GM12878 (cell line): ENCODE measurements around the gene PRG2. TPM values are rescaled to one million over a fixed set of nuclear protein-coding genes. Genes with fewer than 3 reads are reported as not detected.
A peak's percentile ranks its signal among the peaks of the same experiment; 100 is the strongest.

ENCODE experiments used
- ATAC-seq: fragments of 200-7000 bp; cut with Tn5 transposase; 3 replicates; pipeline ENCODE4 v1.9.1; 2020; ENCODE audit warnings: mild to moderate bottlenecking, moderate library complexity
- BruUV-seq: library from RNA; stranded (reverse); fragments of 400-500 nt; replicated peaks from 2 replicates; lab custom pipeline; 2021; lab: Mats Ljungman, UMichigan
- CTCF ChIA-PET: fragments of 300-600 bp; sonication (Branson Sonifier 250); formaldehyde crosslinking; extraction: SDS; loops from one replicate; lab custom pipeline; 2021; ENCODE audit warnings: inconsistent platforms; lab: Yijun Ruan, JAX
- POLR2A ChIA-PET: fragments of 350-600 bp; formaldehyde crosslinking; extraction: SDS; loops from one replicate; lab custom pipeline; 2021; ENCODE audit warnings: inconsistent platforms; lab: Charles Lee
- RAD21 ChIA-PET: fragments of 300-600 bp; sonication (Branson Sonifier 250); formaldehyde crosslinking; loops from one replicate; lab custom pipeline; 2023; ENCODE audit warnings: antibody characterized with exemption; ENCODE audit not compliant: unreplicated experiment; lab: Charles Lee
- SMC1A ChIA-PET: fragments of 300-600 bp; sonication (Branson Sonifier 250); formaldehyde crosslinking; loops from one replicate; lab custom pipeline; 2023; ENCODE audit not compliant: unreplicated experiment, uncharacterized antibody; lab: Charles Lee
- DNase-seq: peaks from one replicate; pipeline ENCODE4 v3.0.0-alpha.2; 2011; ENCODE audit warnings: low read depth, low spot score
- FAIRE-seq: peaks from 3 replicates; lab custom pipeline; 2011; peaks lifted over from hg19 to GRCh38; lab: Jason Lieb, UNC
- H2AFZ ChIP-seq: 2 replicates; pipeline ENCODE4 v1.6.0; 2011; ENCODE audit warnings: low read depth, low read length, control low read depth; ENCODE audit not compliant: control insufficient read depth
- H3K27ac ChIP-seq: 2 replicates; pipeline ENCODE4 v1.5.1; 2011; ENCODE audit warnings: control low read depth; ENCODE audit not compliant: control insufficient read depth, insufficient read depth
- H3K27me3 ChIP-seq, 2 experiments: replicated peaks in 1 of 2; 2 replicates each; pipeline versions ENCODE4 v1.6.0 to v1.6.1; 2011; ENCODE audit warnings: low read length in 1 of 2; ENCODE audit not compliant: control insufficient read depth in 2 of 2, insufficient read depth in 2 of 2
- H3K36me3 ChIP-seq, 2 experiments: 2 replicates each; pipeline ENCODE4 v1.5.1; 2011; ENCODE audit warnings: low read length in 1 of 2; ENCODE audit not compliant: control insufficient read depth in 2 of 2, insufficient read depth in 2 of 2
- H3K4me1 ChIP-seq: 2 replicates; pipeline ENCODE4 v1.6.1; 2011; ENCODE audit warnings: mild to moderate bottlenecking, low read length, moderate library complexity, mixed read lengths; ENCODE audit not compliant: control insufficient read depth, insufficient read depth
- H3K4me2 ChIP-seq: 2 replicates; pipeline ENCODE4 v1.6.0; 2011; ENCODE audit warnings: control low read depth; ENCODE audit not compliant: control insufficient read depth, insufficient read depth
- H3K4me3 ChIP-seq: fragments of 200-600 bp; sonication (generic); 2 replicates; pipeline ENCODE4 v1.5.1; 2016
- H3K79me2 ChIP-seq: 2 replicates; pipeline ENCODE4 v1.6.0; 2011; ENCODE audit warnings: low read length; ENCODE audit not compliant: control insufficient read depth, insufficient read depth
- H3K9ac ChIP-seq: 2 replicates; pipeline ENCODE4 v1.8.0; 2011; ENCODE audit warnings: low read length, control low read depth, mixed read lengths; ENCODE audit not compliant: control insufficient read depth, insufficient read depth
- H3K9me3 ChIP-seq: replicated peaks from 3 replicates; pipeline ENCODE4 v1.5.1; 2011; ENCODE audit warnings: mild to moderate bottlenecking, low read length; ENCODE audit not compliant: control insufficient read depth, insufficient read depth
- H4K20me1 ChIP-seq: 2 replicates; pipeline ENCODE4 v1.6.0; 2011; ENCODE audit not compliant: control insufficient read depth, insufficient read depth
- CHD2 ChIP-seq: IDR thresholded peaks from 2 replicates; pipeline ENCODE4 v1.6.1; 2011; ENCODE audit warnings: low read depth, low read length, improper control_type of control experiment, borderline replicate concordance
- CREB1 ChIP-seq: IDR thresholded peaks from 2 replicates; pipeline ENCODE4 v1.6.1; 2012; ENCODE audit warnings: low read depth, mild to moderate bottlenecking, inconsistent platforms
- ELK1 ChIP-seq: IDR thresholded peaks from 2 replicates; pipeline ENCODE4 v1.6.1; 2012; ENCODE audit warnings: low read depth, low read length, improper control_type of control experiment
- HCFC1 ChIP-seq: fragments of 150-350 bp; IDR thresholded peaks from 2 replicates; pipeline ENCODE4 v1.6.1; 2014; ENCODE audit warnings: low read length
- HSF1 ChIP-seq: fragments of 150-350 bp; IDR thresholded peaks from 2 replicates; pipeline ENCODE4 v1.6.1; 2014; ENCODE audit warnings: mild to moderate bottlenecking, low read depth, low read length
- NKRF ChIP-seq: fragments of 450-650 bp; conservative IDR thresholded peaks from 2 replicates; pipeline ENCODE4 v1.6.1; 2017; ENCODE audit warnings: mild to moderate bottlenecking, moderate library complexity
- NR2F1 ChIP-seq: fragments of 450-650 bp; conservative IDR thresholded peaks from 2 replicates; pipeline ENCODE4 v1.6.1; 2017; ENCODE audit warnings: mild to moderate bottlenecking
- SMARCA5 ChIP-seq: fragments of 450-650 bp; IDR thresholded peaks from 2 replicates; pipeline ENCODE4 v1.6.1; 2017; ENCODE audit warnings: mild to moderate bottlenecking
- SPI1 ChIP-seq: IDR thresholded peaks from 2 replicates; pipeline ENCODE4 v1.6.1; 2011; ENCODE audit warnings: low read depth, mild to moderate bottlenecking, low read length, moderate library complexity, borderline replicate concordance; ENCODE audit not compliant: insufficient read depth
- TCF12 ChIP-seq: IDR thresholded peaks from 2 replicates; pipeline ENCODE4 v1.6.1; 2011; ENCODE audit warnings: low read depth, mild to moderate bottlenecking, low read length
- TCF7 ChIP-seq: IDR thresholded peaks from 2 replicates; pipeline ENCODE4 v1.6.1; 2014; ENCODE audit warnings: antibody characterized with exemption, borderline replicate concordance
- ZBTB40 ChIP-seq: fragments of 450-650 bp; IDR thresholded peaks from 2 replicates; pipeline ENCODE4 v1.6.1; 2016; ENCODE audit warnings: mild to moderate bottlenecking, moderate library complexity, borderline replicate concordance
- ZZZ3 ChIP-seq: IDR thresholded peaks from 2 replicates; pipeline ENCODE4 v1.6.1; 2011; ENCODE audit warnings: low read depth; ENCODE audit not compliant: control insufficient read depth, insufficient read length
- WGBS: methylation state at CpG from one replicate; pipeline ENCODE4 v1.1.6; 2016; ENCODE audit warnings: low lambda C conversion rate; ENCODE audit not compliant: insufficient replicate concordance, insufficient coverage; ENCODE audit errors: missing lambda C conversion rate; 5-methylcytosine and 5-hydroxymethylcytosine counted together
- in situ Hi-C: fragments of 300-500 bp; cut with MboI; formaldehyde crosslinking; loops from 9 replicates; pipeline ENCODE4 v1.14.3; 2018; ENCODE audit warnings: mixed read lengths
- intact Hi-C: fragments of 100-400 bp; cut with micrococcal nuclease; formaldehyde crosslinking; loops from one replicate; pipeline ENCODE4 v1.14.2; 2022; ENCODE audit not compliant: unreplicated experiment
- polyA plus RNA-seq, 11 experiments: library from polyadenylated mRNA; depleted of rRNA in 4 of 11; unstranded in 6 of 11; stranded (reverse) in 5 of 11; fragments of >200 nt; fragmentation: Nextera tagmentation in 4 of 11; fragmentation: Illumina TruSeq in 1 of 11; extraction: Ambion mirVana in 4 of 11; extraction: Trizol in 1 of 11; gene quantifications; 1 replicate in 1 of 11; 2 replicates in 10 of 11; pipeline versions ENCODE4 v1.2.1 to v1.2.3, GENCODE V29; 2011 to 2016; ENCODE audit warnings: inconsistent platforms in 2 of 11, missing spikeins in 2 of 11, low read depth in 1 of 11
- total RNA-seq, 4 experiments: library from RNA; depleted of rRNA in 3 of 4; stranded (reverse); fragments of >200 nt in 3 of 4; fragmentation: Illumina TruSeq in 1 of 4; extraction: Trizol in 1 of 4; gene quantifications; 2 replicates each; pipeline versions ENCODE4 v1.2.1 to v1.2.3, GENCODE V29; 2013 to 2021

Gene PRG2
- total and polyA plus RNA-seq, 10 of the 15 experiments (the other 5 are each of a cell fraction or from before 2014, with no cell fraction given) = 0.10 to 1.7 (median 0.56) TPM; not detected in 2

- in situ Hi-C loops = loop anchor here (5.0 to 25.0 kb wide), 5 partner anchors 137 to 1242 kb away; partner anchors contain the start of genes LPXN, OR5B21, TIMM10 and ZFP91
- no peak overlapping the region for H3K9ac ChIP-seq
- no peak for TF ChIP-seq TCF7
- TF ChIP-seq HCFC1 = no peak
- no peak for TF ChIP-seq CREB1
- TF ChIP-seq HSF1 = no peak
- TF ChIP-seq ELK1 = no peak
- TF ChIP-seq SPI1 = no peak
- no peak for TF ChIP-seq CHD2
- no peak for TF ChIP-seq ZBTB40
- no peak for TF ChIP-seq NR2F1
- no peak for TF ChIP-seq TCF12
- no peak for TF ChIP-seq NKRF
- TF ChIP-seq SMARCA5 = no peak
- TF ChIP-seq ZZZ3 = no peak
- TF ChIP-seq, all 136 proteins: peak for 0
Observed at GRCh38 chr11:57344826-57345225, 45.6 kb downstream of the PRG2 start.

More at GRCh38 chr11:57344826-57345225, 45.6 kb downstream of the PRG2 start:
- intact Hi-C loops = loop anchor here (1.0 to 10.0 kb wide), 5 partner anchors 112 to 1160 kb away; partner anchors contain the start of gene OR5B21
- WGBS = 84% methylated on average over 10 of the region's 10 CpGs
- Histone ChIP-seq H3K36me3 (no peaks in the 10 kb centered on the region), H3K27me3 (peaks cover 0 to 4% of the 10 kb centered on the region in 2 experiments; a peak in 1 of 4 replicates), H3K4me2 (no peak overlapping the region), H4K20me1 (no peaks in the 10 kb centered on the region), H3K4me1 (no peaks in the 10 kb centered on the region; the same call in 1 of the 2 replicates), H3K9me3 (no peaks in the 10 kb centered on the region), H3K79me2 (no peaks in the 10 kb centered on the region), H3K27ac (no peak overlapping the region), H2AFZ (0 out of 2 replicates have a peak overlapping the region, but pooled peaks have one; percentile 83), H3K4me3 (no peak overlapping the region)
- DNase-seq = no peak
- ChIA-PET RAD21 (interaction anchor here (0.6 to 2.4 kb wide), 4 partner anchors 80 to 295 kb away, joined by 3 to 17 read pairs (median 6); no protein-coding TSS in a partner anchor), SMC1A (interaction anchor here (1.4 to 2.9 kb wide), 5 partner anchors 11 to 182 kb away, joined by 5 to 10 read pairs (median 5); no protein-coding TSS in a partner anchor), CTCF (interaction anchor here (1.3 to 4.5 kb wide), 8 partner anchors 8 to 1285 kb away, joined by 3 to 41 read pairs (median 26); no protein-coding TSS in a partner anchor), POLR2A (no interaction called here)
- no peak for ATAC-seq
- BruUV-seq = no TSS peak
- FAIRE-seq = no peak
